Epithelial cell of proximal tubule (primary cell): Measurements from ENCODE around the gene POLR1A. TPM values are rescaled to one million over a fixed set of nuclear protein-coding genes. Genes with fewer than 3 reads are reported as not detected.

ENCODE experiments used
- DNase-seq: peaks from one replicate; pipeline ENCODE4 v3.0.0-alpha.2; 2011; ENCODE audit warnings: low read depth
- H3K4me3 ChIP-seq: 2 replicates; pipeline ENCODE4 v1.5.1; 2011; ENCODE audit warnings: low read depth, mild to moderate bottlenecking, low read length
- CTCF ChIP-seq: conservative IDR thresholded peaks from 2 replicates; pipeline ENCODE4 v1.5.1; 2012; ENCODE audit warnings: low read depth, mild to moderate bottlenecking, low read length
- total RNA-seq: library from RNA; depleted of rRNA; stranded (reverse); fragments of >200 nt; gene quantifications from 2 replicates; pipeline ENCODE4 v1.2.3, GENCODE V29; 2015

The POLR1A gene
- total RNA-seq, 1 donor from 2014 or later, result 23.1 TPM

- no peak for DNase-seq
- no peak overlapping the region for H3K4me3 ChIP-seq
- no peak for TF ChIP-seq CTCF
Observed at GRCh38 chr2:86015006-86015405, 90.7 kb downstream of the POLR1A start.

GRCh38 chr2:86014493-86014892 lies 91.2 kb downstream of the POLR1A start:
- no peak for TF ChIP-seq CTCF
- DNase-seq, result no peak
- no peak overlapping the region for H3K4me3 ChIP-seq

GRCh38 chr2:86012007-86012712 lies 93.5 kb downstream of the POLR1A start:
- DNase-seq, result no peak
- no peak for TF ChIP-seq CTCF
- no peak overlapping the region for H3K4me3 ChIP-seq

- no peak for DNase-seq
Observed at GRCh38 chr2:86011449-86011941, 94.2 kb downstream of the POLR1A start.

GRCh38 chr2:86010083-86010482 lies 95.6 kb downstream of the POLR1A start:
- no peak for DNase-seq
- H3K4me3 ChIP-seq, result no peak overlapping the region
- no peak for TF ChIP-seq CTCF

More at GRCh38 chr2:86011449-86011941, 94.2 kb downstream of the POLR1A start:
- no peak for TF ChIP-seq CTCF
- no peak overlapping the region for H3K4me3 ChIP-seq

- DNase-seq, result no peak
- no peak overlapping the region for H3K4me3 ChIP-seq
- no peak for TF ChIP-seq CTCF
Observed at GRCh38 chr2:86006524-86006923, 99.2 kb downstream of the POLR1A start.

GRCh38 chr2:86003967-86004366 lies 101.7 kb downstream of the POLR1A start:
- DNase-seq, result no peak
- H3K4me3 ChIP-seq, result no peak overlapping the region
- TF ChIP-seq CTCF, result no peak
